ENCODE data around the gene TAL2.

GRCh38 chr9:105633411-105633810 lies 28.8 kb upstream of the TAL2 start:
- TF ChIP-seq ZBTB7A (IDR thresholded peaks at IDR 0.05; ENCODE audit: low read depth) (no peak), CEBPB (IDR thresholded peaks at IDR 0.05) (no peak), EGR1 (IDR thresholded peaks at IDR 0.05) (no peak), EP300 (IDR thresholded peaks at IDR 0.05; ENCODE audit: borderline replicate concordance) (no peak), TCF12 (IDR thresholded peaks at IDR 0.05; ENCODE audit: low read depth) (no peak), NFIC (IDR thresholded peaks at IDR 0.05) (no peak), REST (IDR thresholded peaks at IDR 0.05; ENCODE audit: low read depth) (no peak), TAF1 (IDR thresholded peaks at IDR 0.05; ENCODE audit: low read depth) (no peak)

All from Ishikawa (cell line).